Measurements from ENCODE around the gene MRPL18. TPM values are rescaled to one million over a fixed set of nuclear protein-coding genes. Genes with fewer than 3 reads are reported as not detected.

MRPL18 gene
- total RNA-seq, 4 donors from 2014 or later: 58.0 to 107 (median 66.3) TPM

- peak overlapping the region; percentile 76 to 95 for H3K4me3 ChIP-seq
- no peaks in the 10 kb centered on the region for H3K27me3 ChIP-seq
- peak overlapping the region; percentile 95 to 100 (median 98) for H3K27ac ChIP-seq
- 6 to 14% methylated on average over 2 to 25 of the region's 45 CpGs for WGBS, 2 donors (ENCODE audit: low coverage in 1 of 2)
- no peaks in the 10 kb centered on the region for H3K9me3 ChIP-seq
- H3K4me1 ChIP-seq: peaks cover 0 to 28% (median 11%) of the 10 kb centered on the region in 3 donors
- peaks cover 0 to 40% of the 10 kb centered on the region in 2 donors for H3K36me3 ChIP-seq
- TF ChIP-seq POLR2AphosphoS5 (IDR thresholded peaks at IDR 0.05): no peak
- no peak for TF ChIP-seq EP300 (IDR thresholded peaks at IDR 0.05)
- no peak for TF ChIP-seq POLR2A (IDR thresholded peaks at IDR 0.05)
- no peak for ATAC-seq
Observed at GRCh38 chr6:159761129-159761872, 29.0 kb upstream of the MRPL18 start.

- peak within 1 kb of the TSS; percentile 76 to 95 for H3K4me3 ChIP-seq
- no peaks in the 10 kb centered on the region for H3K9me3 ChIP-seq
- WGBS, 2 donors (ENCODE audit: low coverage in 1 of 2): 0% methylated on average over 1 of the region's 76 CpGs; no CpG with 5 or more reads in 1 of the 2 donors
- H3K27me3 ChIP-seq: no peaks in the 10 kb centered on the region
- H3K4me1 ChIP-seq: peaks cover 0 to 28% (median 11%) of the 10 kb centered on the region in 3 donors
- TF ChIP-seq EP300 (IDR thresholded peaks at IDR 0.05): no peak
- TF ChIP-seq POLR2AphosphoS5 (IDR thresholded peaks at IDR 0.05): peak; percentile 65
- TF ChIP-seq POLR2A (IDR thresholded peaks at IDR 0.05): peak; percentile 39 to 48
- TF ChIP-seq, protein P1, sequence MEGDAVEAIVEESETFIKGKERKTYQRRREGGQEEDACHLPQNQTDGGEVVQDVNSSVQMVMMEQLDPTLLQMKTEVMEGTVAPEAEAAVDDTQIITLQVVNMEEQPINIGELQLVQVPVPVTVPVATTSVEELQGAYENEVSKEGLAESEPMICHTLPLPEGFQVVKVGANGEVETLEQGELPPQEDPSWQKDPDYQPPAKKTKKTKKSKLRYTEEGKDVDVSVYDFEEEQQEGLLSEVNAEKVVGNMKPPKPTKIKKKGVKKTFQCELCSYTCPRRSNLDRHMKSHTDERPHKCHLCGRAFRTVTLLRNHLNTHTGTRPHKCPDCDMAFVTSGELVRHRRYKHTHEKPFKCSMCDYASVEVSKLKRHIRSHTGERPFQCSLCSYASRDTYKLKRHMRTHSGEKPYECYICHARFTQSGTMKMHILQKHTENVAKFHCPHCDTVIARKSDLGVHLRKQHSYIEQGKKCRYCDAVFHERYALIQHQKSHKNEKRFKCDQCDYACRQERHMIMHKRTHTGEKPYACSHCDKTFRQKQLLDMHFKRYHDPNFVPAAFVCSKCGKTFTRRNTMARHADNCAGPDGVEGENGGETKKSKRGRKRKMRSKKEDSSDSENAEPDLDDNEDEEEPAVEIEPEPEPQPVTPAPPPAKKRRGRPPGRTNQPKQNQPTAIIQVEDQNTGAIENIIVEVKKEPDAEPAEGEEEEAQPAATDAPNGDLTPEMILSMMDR (IDR thresholded peaks at IDR 0.05): peak in 2 of 4 experiments; percentile 30 to 47
- peaks cover 0 to 36% of the 10 kb centered on the region in 2 donors for H3K36me3 ChIP-seq
- peak within 1 kb of the TSS; percentile 95 to 100 (median 98) for H3K27ac ChIP-seq
- ATAC-seq: peak; percentile 99
Observed at GRCh38 chr6:159761873-159762680, 28.2 kb upstream of the MRPL18 start, which contains the start of gene ACAT2. Gene ACAT2 (plus strand): TSS chr6:159762045. CDS start chr6:159762088, 43 bp downstream.

GRCh38 chr6:159762681-159763293, 27.5 kb upstream of the MRPL18 start:
- WGBS, 2 donors (ENCODE audit: low coverage in 1 of 2): 5 to 60% methylated on average over 1 to 4 of the region's 16 CpGs
- TF ChIP-seq EP300 (IDR thresholded peaks at IDR 0.05) (no peak), POLR2A (IDR thresholded peaks at IDR 0.05) (no peak), POLR2AphosphoS5 (IDR thresholded peaks at IDR 0.05) (no peak)
- TF ChIP-seq, protein P1 (IDR thresholded peaks at IDR 0.05): no peak
- no peaks in the 10 kb centered on the region for H3K9me3 ChIP-seq
- H3K36me3 ChIP-seq: peaks cover 0 to 36% of the 10 kb centered on the region in 2 donors
- H3K4me1 ChIP-seq: peaks cover 0 to 28% (median 11%) of the 10 kb centered on the region in 3 donors
- ATAC-seq: peak; percentile 1
- H3K27ac ChIP-seq: peak overlapping the region; percentile 95 to 100 (median 98)
- no peaks in the 10 kb centered on the region for H3K27me3 ChIP-seq
- H3K4me3 ChIP-seq: peak overlapping the region; percentile 76 to 95

- Histone ChIP-seq H3K4me1 (peaks cover 0 to 10% (median 6%) of the 10 kb centered on the region in 3 donors), H3K27me3 (no peaks in the 10 kb centered on the region), H3K27ac (no peak overlapping the region), H3K4me3 (no peak overlapping the region), H3K9me3 (no peaks in the 10 kb centered on the region), H3K36me3 (peaks cover 0 to 62% of the 10 kb centered on the region in 2 donors)
- ATAC-seq: no peak
- TF ChIP-seq EP300 (IDR thresholded peaks at IDR 0.05) (no peak), POLR2AphosphoS5 (IDR thresholded peaks at IDR 0.05) (no peak), POLR2A (IDR thresholded peaks at IDR 0.05) (no peak)
- TF ChIP-seq, protein P1 (IDR thresholded peaks at IDR 0.05): no peak
Observed at GRCh38 chr6:159766906-159767305, 23.4 kb upstream of the MRPL18 start.

DNA sequence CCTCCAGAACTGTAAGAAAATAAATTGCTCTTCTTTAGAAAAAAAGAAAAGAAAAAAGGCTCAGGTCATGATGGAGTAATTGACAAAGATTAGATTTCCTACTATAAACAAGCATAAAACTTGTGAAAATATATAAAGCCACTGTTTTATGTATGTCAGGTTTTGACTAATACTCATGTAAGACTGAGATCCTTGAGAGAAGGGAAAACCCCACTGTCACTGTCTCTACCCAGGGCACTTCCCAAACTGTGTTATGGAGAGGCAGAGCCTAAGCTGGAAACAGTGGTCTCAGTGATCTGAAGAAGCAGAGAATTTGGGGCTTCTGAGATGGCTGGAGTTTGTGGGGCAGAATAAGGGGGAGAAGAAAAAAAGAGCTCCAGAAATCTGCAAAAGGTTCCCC, 20.8 kb upstream of the MRPL18 start:
- Histone ChIP-seq H3K4me3 (no peak overlapping the region), H3K36me3 (peaks cover 0 to 56% of the 10 kb centered on the region in 2 donors), H3K27ac (no peak overlapping the region), H3K9me3 (no peaks in the 10 kb centered on the region), H3K4me1 (no peaks in the 10 kb centered on the region), H3K27me3 (no peaks in the 10 kb centered on the region)
- no peak for TF ChIP-seq POLR2A (IDR thresholded peaks at IDR 0.05)
- TF ChIP-seq POLR2AphosphoS5 (IDR thresholded peaks at IDR 0.05): no peak
- ATAC-seq: no peak
